Thyroid gland (tissue), 4 donors: ENCODE data around the gene ITM2A.

ENCODE experiments used
- POLR2A ChIP-seq, 2 donors: fragments of 450-650 bp; IDR thresholded peaks; one replicate each; pipeline ENCODE4 v1.6.1; 2017; ENCODE audit warnings: antibody characterized with exemption in 2 of 2, mild to moderate bottlenecking in 2 of 2, moderate library complexity in 1 of 2
- TF ChIP-seq, protein P1 (sequence below), 6 experiments: fragments of 200-600 bp in 3 of 6; fragments of 450-650 bp in 3 of 6; sonication (generic) in 3 of 6; IDR thresholded peaks; one replicate each; pipeline ENCODE4 v1.5.1; 2016 to 2019; ENCODE audit warnings: antibody characterized with exemption in 6 of 6, mild to moderate bottlenecking in 2 of 6, inconsistent platforms in 1 of 6, moderate library complexity in 1 of 6

DNA sequence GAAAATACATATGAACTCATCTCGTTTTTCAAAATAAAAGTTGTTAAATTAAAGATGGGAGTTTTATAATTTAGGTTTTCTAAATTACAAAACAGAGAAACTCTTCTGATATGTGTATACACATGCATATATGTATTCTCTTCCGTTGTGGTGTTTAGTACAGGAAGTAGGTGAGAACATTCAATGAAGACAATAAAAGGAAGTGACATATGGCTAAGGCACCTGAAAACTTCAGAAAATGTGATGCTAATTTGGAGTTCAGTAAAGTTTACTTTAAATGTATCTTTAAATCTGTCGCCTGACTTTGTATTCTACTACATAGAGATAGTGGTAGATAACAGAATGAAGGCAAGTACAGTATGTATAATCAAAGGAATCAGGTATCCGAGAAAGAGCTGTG, 33.5 kb upstream of the ITM2A start:
- TF ChIP-seq, protein P1, sequence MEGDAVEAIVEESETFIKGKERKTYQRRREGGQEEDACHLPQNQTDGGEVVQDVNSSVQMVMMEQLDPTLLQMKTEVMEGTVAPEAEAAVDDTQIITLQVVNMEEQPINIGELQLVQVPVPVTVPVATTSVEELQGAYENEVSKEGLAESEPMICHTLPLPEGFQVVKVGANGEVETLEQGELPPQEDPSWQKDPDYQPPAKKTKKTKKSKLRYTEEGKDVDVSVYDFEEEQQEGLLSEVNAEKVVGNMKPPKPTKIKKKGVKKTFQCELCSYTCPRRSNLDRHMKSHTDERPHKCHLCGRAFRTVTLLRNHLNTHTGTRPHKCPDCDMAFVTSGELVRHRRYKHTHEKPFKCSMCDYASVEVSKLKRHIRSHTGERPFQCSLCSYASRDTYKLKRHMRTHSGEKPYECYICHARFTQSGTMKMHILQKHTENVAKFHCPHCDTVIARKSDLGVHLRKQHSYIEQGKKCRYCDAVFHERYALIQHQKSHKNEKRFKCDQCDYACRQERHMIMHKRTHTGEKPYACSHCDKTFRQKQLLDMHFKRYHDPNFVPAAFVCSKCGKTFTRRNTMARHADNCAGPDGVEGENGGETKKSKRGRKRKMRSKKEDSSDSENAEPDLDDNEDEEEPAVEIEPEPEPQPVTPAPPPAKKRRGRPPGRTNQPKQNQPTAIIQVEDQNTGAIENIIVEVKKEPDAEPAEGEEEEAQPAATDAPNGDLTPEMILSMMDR (IDR thresholded peaks at IDR 0.05), result no peak
- TF ChIP-seq POLR2A (IDR thresholded peaks at IDR 0.05), result no peak
